HL-60 (cell line): ENCODE measurements around the gene TOMM20.

Experiments used
- DNase-seq, 2 experiments: peaks; one replicate each; pipeline ENCODE4 v3.0.0-alpha.2; 2010 to 2020; ENCODE audit warnings: low read depth in 1 of 2, low spot score in 1 of 2
- H3K27ac ChIP-seq: fragments of 250-450 bp; sonication (Bioruptor Pico); replicated peaks from 2 replicates; pipeline ENCODE4 v1.5.1; 2020; ENCODE audit warnings: mild to moderate bottlenecking, moderate library complexity
- H3K27me3 ChIP-seq: fragments of 250-450 bp; sonication (Bioruptor Pico); 2 replicates; pipeline ENCODE4 v1.5.1; 2021; ENCODE audit warnings: mild to moderate bottlenecking, moderate library complexity; ENCODE audit not compliant: insufficient read depth, poor library complexity, severe bottlenecking
- H3K4me3 ChIP-seq: replicated peaks from 2 replicates; pipeline ENCODE4 v1.5.1; 2011; ENCODE audit warnings: mild to moderate bottlenecking, control low read depth, low read length; ENCODE audit not compliant: insufficient read depth
- CTCF ChIP-seq: IDR thresholded peaks from one replicate; pipeline ENCODE4 v1.5.1; 2011; ENCODE audit warnings: low read length, control low read depth, inconsistent platforms; ENCODE audit not compliant: insufficient read depth
- GABPA ChIP-seq: IDR thresholded peaks from 2 replicates; pipeline ENCODE4 v1.6.1; 2012; ENCODE audit warnings: low read depth
- POLR2AphosphoS5 ChIP-seq: IDR thresholded peaks from 2 replicates; pipeline ENCODE4 v1.6.1; 2012; ENCODE audit warnings: low read depth
- SPI1 ChIP-seq: IDR thresholded peaks from 2 replicates; pipeline ENCODE4 v1.6.1; 2012; ENCODE audit warnings: low read depth, mild to moderate bottlenecking, borderline replicate concordance
- TF ChIP-seq, protein P1 (sequence below): IDR thresholded peaks from 2 replicates; pipeline ENCODE4 v1.6.1; 2012; ENCODE audit warnings: low read depth; ENCODE audit not compliant: insufficient replicate concordance

TOMM20 gene

DNA sequence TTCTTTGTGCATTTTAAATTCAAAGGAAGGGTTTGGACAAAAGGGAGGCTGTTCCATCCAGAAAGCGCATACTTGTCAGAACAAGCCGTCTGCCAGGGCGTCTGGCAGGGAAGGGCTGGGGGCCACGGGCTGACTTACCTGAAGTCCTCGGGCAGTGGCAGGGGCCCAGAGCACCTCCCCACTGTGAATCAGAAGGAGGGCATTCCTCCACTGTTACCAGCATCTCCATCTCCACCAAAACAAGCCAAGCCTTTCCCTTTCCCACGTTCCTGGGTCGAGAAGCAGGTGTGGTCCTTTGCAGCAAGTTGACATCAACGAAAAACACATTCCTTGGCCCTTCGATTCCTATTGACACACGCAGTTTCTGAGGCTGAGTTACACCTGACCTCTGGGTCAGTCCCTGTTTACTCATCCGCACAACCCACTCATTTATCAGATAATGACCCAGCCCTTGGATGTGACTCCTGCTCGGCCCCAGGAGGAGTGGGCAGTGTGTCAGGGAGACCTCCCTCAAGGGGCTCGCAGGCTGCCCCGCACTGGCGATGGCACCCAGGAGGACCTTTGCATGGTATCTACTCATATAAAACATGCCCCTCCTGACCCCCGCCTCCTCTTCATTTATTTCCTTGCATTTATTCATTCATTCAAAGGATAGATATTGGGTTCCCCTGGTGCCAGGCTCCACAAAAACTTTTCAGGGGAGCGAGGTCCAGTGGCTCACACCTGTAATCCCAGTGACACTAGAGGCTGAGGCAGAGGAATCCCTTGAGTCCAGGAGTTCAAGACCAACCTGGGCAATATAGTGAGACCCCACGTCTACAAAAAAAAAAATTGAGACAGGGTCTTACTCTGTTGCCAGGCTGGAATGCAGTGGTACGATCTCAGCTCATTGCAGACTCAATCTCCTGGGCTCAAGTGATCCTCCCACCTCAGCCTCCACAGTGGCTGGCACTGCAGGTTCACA is 60.2 kb downstream of the TOMM20 start:
- no peaks in the 10 kb centered on the region for H3K27me3 ChIP-seq
- TF ChIP-seq POLR2AphosphoS5 (no peak), CTCF (no peak), GABPA (no peak), SPI1 (no peak)
- TF ChIP-seq, protein P1, sequence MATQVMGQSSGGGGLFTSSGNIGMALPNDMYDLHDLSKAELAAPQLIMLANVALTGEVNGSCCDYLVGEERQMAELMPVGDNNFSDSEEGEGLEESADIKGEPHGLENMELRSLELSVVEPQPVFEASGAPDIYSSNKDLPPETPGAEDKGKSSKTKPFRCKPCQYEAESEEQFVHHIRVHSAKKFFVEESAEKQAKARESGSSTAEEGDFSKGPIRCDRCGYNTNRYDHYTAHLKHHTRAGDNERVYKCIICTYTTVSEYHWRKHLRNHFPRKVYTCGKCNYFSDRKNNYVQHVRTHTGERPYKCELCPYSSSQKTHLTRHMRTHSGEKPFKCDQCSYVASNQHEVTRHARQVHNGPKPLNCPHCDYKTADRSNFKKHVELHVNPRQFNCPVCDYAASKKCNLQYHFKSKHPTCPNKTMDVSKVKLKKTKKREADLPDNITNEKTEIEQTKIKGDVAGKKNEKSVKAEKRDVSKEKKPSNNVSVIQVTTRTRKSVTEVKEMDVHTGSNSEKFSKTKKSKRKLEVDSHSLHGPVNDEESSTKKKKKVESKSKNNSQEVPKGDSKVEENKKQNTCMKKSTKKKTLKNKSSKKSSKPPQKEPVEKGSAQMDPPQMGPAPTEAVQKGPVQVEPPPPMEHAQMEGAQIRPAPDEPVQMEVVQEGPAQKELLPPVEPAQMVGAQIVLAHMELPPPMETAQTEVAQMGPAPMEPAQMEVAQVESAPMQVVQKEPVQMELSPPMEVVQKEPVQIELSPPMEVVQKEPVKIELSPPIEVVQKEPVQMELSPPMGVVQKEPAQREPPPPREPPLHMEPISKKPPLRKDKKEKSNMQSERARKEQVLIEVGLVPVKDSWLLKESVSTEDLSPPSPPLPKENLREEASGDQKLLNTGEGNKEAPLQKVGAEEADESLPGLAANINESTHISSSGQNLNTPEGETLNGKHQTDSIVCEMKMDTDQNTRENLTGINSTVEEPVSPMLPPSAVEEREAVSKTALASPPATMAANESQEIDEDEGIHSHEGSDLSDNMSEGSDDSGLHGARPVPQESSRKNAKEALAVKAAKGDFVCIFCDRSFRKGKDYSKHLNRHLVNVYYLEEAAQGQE: no peak
- DNase-seq: no peak
- no peak overlapping the region for H3K27ac ChIP-seq
- no peak overlapping the region for H3K4me3 ChIP-seq

GRCh38 chr1:235067396-235068157 is 61.1 kb downstream of the TOMM20 start:
- Histone ChIP-seq H3K4me3 (no peak overlapping the region), H3K27ac (0 out of 2 replicates have a peak overlapping the region, but pooled peaks have one; percentile 14), H3K27me3 (no peaks in the 10 kb centered on the region)
- peak in 1 of 2 experiments; percentile 40 for DNase-seq
- TF ChIP-seq GABPA (no peak), SPI1 (no peak), CTCF (no peak), POLR2AphosphoS5 (no peak; the same call in 1 of the 2 replicates)
- TF ChIP-seq, protein P1: no peak

- Histone ChIP-seq H3K27me3 (no peaks in the 10 kb centered on the region), H3K4me3 (no peak overlapping the region), H3K27ac (peak overlapping the region; percentile 92)
- DNase-seq: peak in 1 of 2 experiments; percentile 80
- peak; percentile 75 for TF ChIP-seq POLR2AphosphoS5
- TF ChIP-seq, protein P1: no peak
- TF ChIP-seq GABPA: no peak
- TF ChIP-seq SPI1: peak; percentile 69; the same call in 1 of the 2 replicates
- TF ChIP-seq CTCF: no peak
Observed at GRCh38 chr1:235063068-235063765, 65.4 kb downstream of the TOMM20 start.
